H9 (cell line): ENCODE results near the gene LRRC37A. TPM values are rescaled to one million over a fixed set of nuclear protein-coding genes. Genes with fewer than 3 reads are reported as not detected.
A peak's percentile ranks its signal among the peaks of the same experiment; 100 is the strongest.
"Not testable (repeated sequence)": the region's sequence is repeated elsewhere in the genome, so short reads cannot be mapped to it uniquely, and the experiment has no call there.

Experiments
- DNase-seq: peaks from one replicate; pipeline ENCODE4 v3.0.0-alpha.2; 2017
- H2AFZ ChIP-seq: one replicate; pipeline ENCODE4 v1.6.1; 2013; ENCODE audit warnings: mild to moderate bottlenecking, low read length, control low read depth, moderate library complexity
- H2AK5ac ChIP-seq: 2 replicates; pipeline ENCODE4 v1.6.1; 2013; ENCODE audit warnings: low read length, control low read depth, mixed read lengths; ENCODE audit not compliant: insufficient read length
- H2BK120ac ChIP-seq: one replicate; pipeline ENCODE4 v1.6.1; 2013; ENCODE audit warnings: low read depth, mild to moderate bottlenecking, low read length, control low read depth, inconsistent platforms; ENCODE audit not compliant: poor library complexity, severe bottlenecking
- H2BK12ac ChIP-seq: 2 replicates; pipeline ENCODE4 v1.6.1; 2013; ENCODE audit warnings: low read length, control low read depth, mixed read lengths, low read depth; ENCODE audit not compliant: insufficient read length
- H2BK15ac ChIP-seq: 2 replicates; pipeline ENCODE4 v1.6.1; 2013; ENCODE audit warnings: low read depth, low read length, control low read depth
- H2BK20ac ChIP-seq: one replicate; pipeline ENCODE4 v1.6.1; 2013; ENCODE audit warnings: low read depth, mild to moderate bottlenecking, low read length, control low read depth, inconsistent platforms; ENCODE audit not compliant: poor library complexity, severe bottlenecking
- H2BK5ac ChIP-seq: 2 replicates; pipeline ENCODE4 v1.6.1; 2013; ENCODE audit warnings: low read length, control low read depth, mixed read lengths; ENCODE audit not compliant: insufficient read length
- H3K14ac ChIP-seq: 2 replicates; pipeline ENCODE4 v1.6.1; 2013; ENCODE audit warnings: low read length, control low read depth; ENCODE audit not compliant: insufficient read depth
- H3K18ac ChIP-seq: 2 replicates; pipeline ENCODE4 v1.6.1; 2013; ENCODE audit warnings: low read depth, mild to moderate bottlenecking, mixed read lengths, low read length, control low read depth; ENCODE audit not compliant: insufficient read length
- H3K23ac ChIP-seq: 2 replicates; pipeline ENCODE4 v1.6.1; 2013; ENCODE audit warnings: low read length, control low read depth, mixed read lengths, low read depth; ENCODE audit not compliant: insufficient read length
- H3K23me2 ChIP-seq: 2 replicates; pipeline ENCODE4 v1.6.1; 2013; ENCODE audit warnings: low read depth, mild to moderate bottlenecking, mixed read lengths, low read length, control low read depth; ENCODE audit not compliant: insufficient read length, poor library complexity, severe bottlenecking
- H3K27ac ChIP-seq: 2 replicates; pipeline ENCODE4 v1.5.1; 2013; ENCODE audit warnings: low read length, control low read depth, mixed read lengths, low read depth; ENCODE audit not compliant: insufficient read length
- H3K27me3 ChIP-seq: 2 replicates; pipeline ENCODE4 v1.6.1; 2013; ENCODE audit warnings: low read length, control low read depth, inconsistent platforms; ENCODE audit not compliant: insufficient read depth
- H3K4ac ChIP-seq: 2 replicates; pipeline ENCODE4 v1.6.1; 2013; ENCODE audit warnings: low read depth, mild to moderate bottlenecking, control low read depth, inconsistent platforms, low read length, moderate library complexity
- H3K4me1 ChIP-seq: 2 replicates; pipeline ENCODE4 v1.6.1; 2013; ENCODE audit warnings: low read length, control low read depth, inconsistent platforms; ENCODE audit not compliant: insufficient read depth
- H3K4me2 ChIP-seq: 2 replicates; pipeline ENCODE4 v1.6.1; 2013; ENCODE audit warnings: low read length, control low read depth, mixed read lengths; ENCODE audit not compliant: insufficient read length, insufficient read depth
- H3K56ac ChIP-seq: 2 replicates; pipeline ENCODE4 v1.6.1; 2013; ENCODE audit warnings: low read depth, mild to moderate bottlenecking, mixed read lengths, low read length, control low read depth; ENCODE audit not compliant: insufficient read length
- H3K79me1 ChIP-seq: 2 replicates; pipeline ENCODE4 v1.6.1; 2013; ENCODE audit warnings: low read depth, mild to moderate bottlenecking, moderate library complexity, low read length, control low read depth, inconsistent platforms; ENCODE audit not compliant: insufficient read depth, poor library complexity, severe bottlenecking
- H3K79me2 ChIP-seq: 2 replicates; pipeline ENCODE4 v1.6.1; 2013; ENCODE audit warnings: low read length, control low read depth, inconsistent platforms; ENCODE audit not compliant: insufficient read depth
- H3K9ac ChIP-seq: 2 replicates; pipeline ENCODE4 v1.6.1; 2013; ENCODE audit warnings: low read length, control low read depth, mixed read lengths; ENCODE audit not compliant: insufficient read length; ENCODE audit errors: extremely low read depth
- H3K9me3 ChIP-seq: one replicate; pipeline ENCODE4 v1.6.1; 2013; ENCODE audit warnings: low read depth, low read length, inconsistent platforms; ENCODE audit not compliant: control insufficient read depth
- H3T11ph ChIP-seq: one replicate; pipeline ENCODE4 v1.6.1; 2013; ENCODE audit warnings: mild to moderate bottlenecking, low read length, control low read depth, inconsistent platforms
- H4K20me1 ChIP-seq: one replicate; pipeline ENCODE4 v1.6.1; 2013; ENCODE audit not compliant: control insufficient read depth, insufficient read length, insufficient read depth
- H4K5ac ChIP-seq: 2 replicates; pipeline ENCODE4 v1.6.1; 2013; ENCODE audit warnings: low read depth, mild to moderate bottlenecking, mixed read lengths, low read length, control low read depth; ENCODE audit not compliant: insufficient read length
- H4K8ac ChIP-seq: replicated peaks from 2 replicates; pipeline ENCODE4 v1.6.1; 2013; ENCODE audit warnings: low read length, control low read depth, mixed read lengths, low read depth; ENCODE audit not compliant: insufficient read length
- H4K91ac ChIP-seq: 2 replicates; pipeline ENCODE4 v1.6.1; 2013; ENCODE audit warnings: low read depth, mild to moderate bottlenecking, moderate library complexity, mixed read lengths, low read length, control low read depth; ENCODE audit not compliant: insufficient read length
- H3K27ac Mint-ChIP-seq, 3 experiments: 2 replicates in 2 of 3; 3 replicates in 1 of 3; pipeline ENCODE4 v1.8.0; 2020 to 2021; ENCODE audit warnings: mixed read lengths in 3 of 3, mild to moderate bottlenecking in 1 of 3, moderate library complexity in 1 of 3
- H3K27me3 Mint-ChIP-seq: 2 replicates; pipeline ENCODE4 v1.8.0; 2021; ENCODE audit warnings: low read depth, mild to moderate bottlenecking, moderate library complexity, mixed read lengths
- H3K36me3 Mint-ChIP-seq, 3 experiments: 2 replicates in 2 of 3; 3 replicates in 1 of 3; pipeline ENCODE4 v1.8.0; 2020 to 2021; ENCODE audit warnings: low read depth in 3 of 3, mixed read lengths in 3 of 3; ENCODE audit not compliant: insufficient read depth in 1 of 3
- H3K4me1 Mint-ChIP-seq, 2 experiments: 2 replicates each; pipeline ENCODE4 v1.8.0; 2020; ENCODE audit warnings: mixed read lengths in 2 of 2
- H3K4me3 Mint-ChIP-seq, 2 experiments: 2 replicates in 1 of 2; 3 replicates in 1 of 2; pipeline ENCODE4 v1.8.0; 2020 to 2021; ENCODE audit warnings: mild to moderate bottlenecking in 2 of 2, mixed read lengths in 2 of 2, moderate library complexity in 1 of 2
- H3K9me3 Mint-ChIP-seq, 2 experiments: 2 replicates in 1 of 2; 3 replicates in 1 of 2; pipeline ENCODE4 v1.8.0; 2020; ENCODE audit warnings: mild to moderate bottlenecking in 2 of 2, mixed read lengths in 2 of 2, moderate library complexity in 1 of 2
- WGBS: extraction: QIAGEN DNeasy Blood & Tissue Kit; methylation state at CpG from one replicate; pipeline ENCODE4 v1.1.7; 2013; ENCODE audit warnings: missing lambda C conversion rate, low lambda C conversion rate, mixed read lengths; ENCODE audit not compliant: insufficient read length; ENCODE audit errors: extremely low coverage; 5-methylcytosine and 5-hydroxymethylcytosine counted together
- total RNA-seq: library from RNA; stranded (reverse); gene quantifications from 2 replicates; pipeline ENCODE4 v1.2.1, GENCODE V29; 2021
- TF ChIP-seq, protein P1 (sequence below): fragments of 200-600 bp; sonication (generic); conservative IDR thresholded peaks from 3 replicates; pipeline ENCODE4 v1.8.0; 2021; ENCODE audit warnings: antibody characterized with exemption, mild to moderate bottlenecking

LRRC37A gene
- total RNA-seq, 1 experiment from 2014 or later = 1.9 TPM

- not testable (repeated sequence) for H3K27me3 ChIP-seq, H3K9me3 ChIP-seq, H3K4me1 ChIP-seq, H3K36me3 Mint-ChIP-seq, H3K9me3 Mint-ChIP-seq, H3K27ac ChIP-seq, H3K4me2 ChIP-seq, H3K79me1 ChIP-seq, H2BK15ac ChIP-seq, H3K9ac ChIP-seq, H3K18ac ChIP-seq, H4K8ac ChIP-seq, H3K27ac Mint-ChIP-seq, H4K5ac ChIP-seq, H2BK20ac ChIP-seq, H3K56ac ChIP-seq, H3T11ph ChIP-seq, H3K23me2 ChIP-seq, H2BK12ac ChIP-seq, H3K79me2 ChIP-seq, H3K4me1 Mint-ChIP-seq, H4K20me1 ChIP-seq, H3K23ac ChIP-seq, H3K4ac ChIP-seq, H3K14ac ChIP-seq, H2BK120ac ChIP-seq, H2BK5ac ChIP-seq, H2AK5ac ChIP-seq, H3K4me3 Mint-ChIP-seq, H2AFZ ChIP-seq, H4K91ac ChIP-seq
- peak; percentile 95 for DNase-seq
- TF ChIP-seq, protein P1, sequence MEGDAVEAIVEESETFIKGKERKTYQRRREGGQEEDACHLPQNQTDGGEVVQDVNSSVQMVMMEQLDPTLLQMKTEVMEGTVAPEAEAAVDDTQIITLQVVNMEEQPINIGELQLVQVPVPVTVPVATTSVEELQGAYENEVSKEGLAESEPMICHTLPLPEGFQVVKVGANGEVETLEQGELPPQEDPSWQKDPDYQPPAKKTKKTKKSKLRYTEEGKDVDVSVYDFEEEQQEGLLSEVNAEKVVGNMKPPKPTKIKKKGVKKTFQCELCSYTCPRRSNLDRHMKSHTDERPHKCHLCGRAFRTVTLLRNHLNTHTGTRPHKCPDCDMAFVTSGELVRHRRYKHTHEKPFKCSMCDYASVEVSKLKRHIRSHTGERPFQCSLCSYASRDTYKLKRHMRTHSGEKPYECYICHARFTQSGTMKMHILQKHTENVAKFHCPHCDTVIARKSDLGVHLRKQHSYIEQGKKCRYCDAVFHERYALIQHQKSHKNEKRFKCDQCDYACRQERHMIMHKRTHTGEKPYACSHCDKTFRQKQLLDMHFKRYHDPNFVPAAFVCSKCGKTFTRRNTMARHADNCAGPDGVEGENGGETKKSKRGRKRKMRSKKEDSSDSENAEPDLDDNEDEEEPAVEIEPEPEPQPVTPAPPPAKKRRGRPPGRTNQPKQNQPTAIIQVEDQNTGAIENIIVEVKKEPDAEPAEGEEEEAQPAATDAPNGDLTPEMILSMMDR = peak; percentile 76
- no CpG with 5 or more reads among the region's 8 CpGs for WGBS
- H3K27me3 Mint-ChIP-seq = peaks cover 12% of the 10 kb centered on the region; the same call in 1 of the 2 replicates
Observed at GRCh38 chr17:46253722-46254121, 41.2 kb upstream of the LRRC37A start.

- not testable (repeated sequence) for H3K4me3 Mint-ChIP-seq, H2BK120ac ChIP-seq, H3K18ac ChIP-seq, H3K23ac ChIP-seq, H3K9me3 Mint-ChIP-seq, H3K14ac ChIP-seq, H4K91ac ChIP-seq, H2BK5ac ChIP-seq, H3K9ac ChIP-seq, H4K5ac ChIP-seq, H3K79me1 ChIP-seq, H2AK5ac ChIP-seq, H3K9me3 ChIP-seq, H3K23me2 ChIP-seq, DNase-seq, H3K36me3 Mint-ChIP-seq, H3K27ac Mint-ChIP-seq, H4K8ac ChIP-seq, H2BK20ac ChIP-seq, H3K4me1 Mint-ChIP-seq, H2BK12ac ChIP-seq, H3K27me3 ChIP-seq, H3K79me2 ChIP-seq, H3K56ac ChIP-seq, H2BK15ac ChIP-seq, H3K4me1 ChIP-seq, H4K20me1 ChIP-seq, H3T11ph ChIP-seq, H3K4ac ChIP-seq, H3K4me2 ChIP-seq, H3K27ac ChIP-seq, H2AFZ ChIP-seq
- peaks cover 15% of the 10 kb centered on the region; the same call in 1 of the 2 replicates for H3K27me3 Mint-ChIP-seq
- no CpG with 5 or more reads among the region's 6 CpGs for WGBS
Observed at GRCh38 chr17:46254215-46254614, 40.7 kb upstream of the LRRC37A start.
